Measurements from ENCODE around the gene RFLNA. TPM values are rescaled to one million over a fixed set of nuclear protein-coding genes. Genes with fewer than 3 reads are reported as not detected.

The RFLNA gene
- polyA plus RNA-seq (ENCODE audit: insufficient read length in 3 of 3): 1 to 10 TPM; 5.6 to 6.3 (median 6.1) TPM

DNA sequence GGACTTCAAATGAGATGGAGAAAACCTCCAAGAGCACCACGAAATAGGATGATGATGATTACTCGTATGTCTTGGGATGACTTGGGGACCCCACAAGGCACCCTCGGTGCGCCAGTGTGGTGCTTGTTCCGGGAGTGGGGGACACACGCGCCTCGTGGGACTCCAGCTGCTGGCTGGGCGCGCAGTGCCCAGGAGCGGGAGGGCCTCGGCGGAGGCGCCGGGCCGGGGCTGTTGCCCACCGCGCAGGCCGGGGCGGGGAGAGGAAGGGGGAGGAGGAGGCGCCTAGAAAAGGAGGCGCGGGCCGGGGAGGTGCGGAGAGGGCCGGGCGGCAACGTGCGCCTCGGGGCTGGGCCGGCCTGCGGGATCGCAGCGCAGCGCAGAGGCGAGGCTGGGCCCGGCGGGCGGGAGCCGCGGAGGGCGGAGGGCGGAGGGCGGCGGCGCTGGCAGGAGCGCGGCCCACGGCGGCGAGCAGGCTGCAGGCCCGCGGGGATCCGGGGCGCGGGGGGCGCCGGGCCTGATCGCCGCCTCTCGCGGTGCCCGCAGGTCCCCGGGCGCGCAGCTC lies at the start of gene RFLNA:
TSS of gene RFLNA (plus strand) at position 314 of the 562 bp plus-strand sequence. CDS start 337 bp downstream, outside the sequence.
- no peak for DNase-seq (ENCODE audit: low read depth in 3 of 3, low spot score in 2 of 3)

DNA sequence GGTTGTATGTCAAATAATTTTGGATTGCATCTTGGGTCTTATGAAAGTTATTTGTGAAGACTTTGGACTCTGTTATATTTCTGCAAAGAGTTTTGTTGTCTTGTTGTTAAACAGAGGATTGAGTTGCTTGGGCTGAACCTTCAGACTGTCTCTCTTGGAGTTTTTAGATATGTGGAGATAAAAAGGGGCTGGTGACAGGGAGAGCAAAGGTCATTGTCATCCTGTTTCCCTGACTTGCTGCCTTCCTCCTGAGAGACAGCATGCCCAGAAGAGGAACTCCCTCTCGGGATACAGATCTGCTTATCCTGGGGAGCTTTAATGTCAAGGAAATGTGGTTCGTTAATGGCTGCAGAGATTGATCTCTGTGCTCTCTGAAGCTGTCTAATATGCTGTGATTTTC lies 47.6 kb upstream of the RFLNA start:
- no peak for DNase-seq (ENCODE audit: low read depth in 3 of 3, low spot score in 2 of 3)

DNA sequence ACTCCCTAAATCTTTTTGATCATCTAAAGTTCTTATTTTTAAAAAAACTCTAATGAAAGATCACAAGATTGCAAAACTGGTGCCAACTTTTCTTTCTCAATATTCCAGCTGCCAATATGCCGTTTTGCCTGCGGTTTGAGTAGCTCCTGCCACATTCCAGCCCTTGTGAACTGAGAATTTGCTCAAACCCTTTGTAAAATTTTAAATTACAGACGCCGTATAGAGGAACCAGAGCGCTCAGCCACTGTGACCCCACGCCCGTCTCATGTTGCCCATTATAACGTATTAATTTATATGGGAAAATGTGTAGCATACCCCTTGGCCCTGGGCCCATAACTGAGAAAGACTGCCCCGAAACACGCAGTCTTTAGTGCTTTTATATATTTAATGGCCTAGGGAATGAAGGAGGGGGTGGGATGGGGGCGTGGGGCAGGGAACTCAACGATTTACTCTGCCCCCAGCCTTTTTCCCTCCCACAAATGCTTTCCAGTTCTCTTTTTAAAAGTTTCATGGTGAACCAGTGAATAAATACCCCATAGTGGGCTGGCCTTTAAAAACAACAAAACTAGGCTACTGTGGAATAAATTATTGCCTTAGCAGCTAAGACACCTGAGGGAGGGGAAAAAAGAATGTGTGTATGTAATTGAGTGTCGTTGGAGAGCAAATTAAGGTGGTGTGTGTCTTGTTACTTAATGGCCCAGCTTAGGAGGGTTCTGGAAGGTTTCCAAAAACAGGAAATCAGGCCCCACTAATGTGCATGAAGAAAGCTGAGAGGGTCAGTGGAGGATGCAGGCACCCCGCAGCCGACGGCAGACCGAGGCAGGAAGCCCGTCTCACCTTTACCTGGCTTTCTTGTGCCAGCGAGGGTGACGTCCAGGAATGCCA lies 45.7 kb upstream of the RFLNA start:
- no peak for DNase-seq (ENCODE audit: low read depth in 3 of 3, low spot score in 2 of 3)

- DNase-seq (ENCODE audit: low read depth in 3 of 3, low spot score in 2 of 3): no peak
These were observed 43.7 kb upstream of the RFLNA start for GRCh38 chr12:124251186-124251585.

GRCh38 chr12:124252964-124253363 lies 41.9 kb upstream of the RFLNA start:
- no peak for DNase-seq (ENCODE audit: low read depth in 3 of 3, low spot score in 2 of 3)

- DNase-seq (ENCODE audit: low read depth in 3 of 3, low spot score in 2 of 3): no peak
These were observed 40.8 kb upstream of the RFLNA start for GRCh38 chr12:124254126-124254525.

DNA sequence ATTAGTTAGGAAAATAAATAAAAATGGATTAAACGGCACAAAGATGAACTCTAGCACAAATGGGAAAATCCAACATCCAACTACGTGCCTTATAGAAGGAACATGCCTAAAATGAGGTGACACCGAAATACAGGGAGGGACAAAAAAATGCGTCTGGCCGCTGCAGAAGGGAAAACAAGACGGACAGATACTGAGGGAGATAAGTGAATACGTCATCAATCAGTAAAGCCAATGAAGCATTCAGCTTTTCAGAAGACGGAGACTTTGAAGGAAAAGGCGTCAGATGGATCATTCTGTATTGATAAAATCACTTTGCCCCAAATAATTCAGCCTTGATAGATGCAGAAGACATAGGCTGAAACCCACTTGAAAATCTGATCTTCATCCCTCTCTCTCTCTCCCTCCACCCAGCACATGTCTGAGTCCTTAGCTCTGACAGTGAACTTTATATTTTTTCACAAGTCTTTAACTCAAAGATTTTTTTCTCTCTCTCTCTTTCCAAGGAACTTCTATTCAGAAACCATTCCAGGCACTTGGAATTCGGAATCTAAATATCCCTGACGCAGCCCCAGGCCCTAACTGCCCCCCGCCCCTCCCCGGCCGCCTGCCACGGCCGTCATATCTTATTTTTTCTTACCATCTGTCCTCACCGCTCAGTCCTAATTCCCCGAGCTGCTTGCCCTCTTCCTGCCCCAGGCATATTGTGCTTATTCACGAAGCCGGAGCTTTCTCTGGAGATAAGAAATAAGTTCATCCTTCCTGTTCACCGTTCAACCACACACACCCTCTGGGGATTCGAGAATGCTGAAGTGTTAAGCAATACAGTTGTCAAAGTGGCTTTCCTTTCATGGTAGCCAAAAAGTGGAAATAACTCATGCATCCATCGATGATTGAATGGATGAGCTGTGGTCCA lies 35.5 kb upstream of the RFLNA start:
- DNase-seq (ENCODE audit: low read depth in 3 of 3, low spot score in 2 of 3): no peak

GRCh38 chr12:124261885-124262284 lies 33.0 kb upstream of the RFLNA start:
- DNase-seq (ENCODE audit: low read depth in 3 of 3, low spot score in 2 of 3): no peak

DNA sequence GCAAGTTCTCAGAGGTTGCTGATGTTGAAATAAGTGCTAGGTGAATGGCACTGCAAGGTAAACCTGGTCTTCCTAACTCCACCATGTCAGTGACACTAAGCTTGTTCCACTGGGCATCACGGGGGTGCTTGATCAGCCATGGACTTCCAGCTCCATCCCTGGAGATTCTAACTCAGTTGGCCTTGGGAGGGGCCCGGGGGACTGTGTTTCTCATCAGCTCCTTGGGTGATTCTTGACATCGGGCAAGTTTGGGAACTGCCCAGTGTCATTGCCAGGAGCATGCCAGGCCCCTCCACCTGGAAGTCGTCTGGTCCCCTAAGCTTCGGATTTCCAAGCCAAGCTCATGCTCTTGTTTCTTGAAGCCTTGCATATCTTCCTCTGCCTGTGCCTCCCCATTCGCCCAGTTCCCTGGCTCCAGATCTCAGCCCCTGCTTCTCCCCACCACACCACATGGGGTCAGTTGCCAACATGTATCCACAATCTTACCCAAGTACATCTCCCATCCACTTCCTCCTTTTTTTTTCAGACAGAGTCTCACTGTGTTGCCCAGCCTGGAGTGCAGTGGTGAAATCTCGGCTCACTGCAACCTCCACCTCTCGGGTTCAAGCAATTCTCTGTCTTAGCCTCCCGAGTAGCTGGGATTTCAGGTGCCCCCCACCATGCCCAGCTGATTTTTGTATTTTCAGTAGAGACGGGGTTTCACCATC lies 30.7 kb upstream of the RFLNA start:
- no peak for DNase-seq (ENCODE audit: low read depth in 3 of 3, low spot score in 2 of 3)

- DNase-seq (ENCODE audit: low read depth in 3 of 3, low spot score in 2 of 3): no peak
These were observed 30.0 kb upstream of the RFLNA start for GRCh38 chr12:124264879-124265278.

DNA sequence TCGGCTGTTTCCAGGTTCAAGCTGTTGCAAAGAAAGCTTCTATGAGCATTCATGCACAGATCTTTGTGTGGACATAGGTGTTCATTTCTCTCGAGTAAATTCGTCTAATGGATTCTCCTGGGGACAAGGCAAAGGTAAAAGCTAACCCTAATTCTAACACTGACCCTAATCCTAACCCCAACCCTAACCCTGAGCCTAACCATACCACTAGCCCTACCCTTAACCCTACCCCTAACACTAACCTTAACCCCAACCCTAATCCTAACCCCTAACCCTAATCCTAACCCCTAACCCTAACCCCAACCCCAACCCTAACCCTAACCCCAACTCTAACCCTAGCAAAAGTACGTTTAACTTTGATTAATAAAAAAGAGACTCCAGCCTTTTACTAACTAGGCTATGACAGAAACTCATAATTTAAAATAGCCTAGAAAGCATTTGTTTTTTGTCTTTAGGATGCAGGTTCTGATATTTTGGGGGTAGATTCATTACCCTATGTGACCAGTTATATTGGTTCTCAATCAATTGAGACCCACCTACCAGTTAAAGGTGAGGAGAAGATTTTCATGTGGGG lies 27.6 kb upstream of the RFLNA start:
- DNase-seq (ENCODE audit: low read depth in 3 of 3, low spot score in 2 of 3): no peak

- DNase-seq (ENCODE audit: low read depth in 3 of 3, low spot score in 2 of 3): no peak
These were observed 24.2 kb upstream of the RFLNA start for GRCh38 chr12:124270671-124271070.

DNA sequence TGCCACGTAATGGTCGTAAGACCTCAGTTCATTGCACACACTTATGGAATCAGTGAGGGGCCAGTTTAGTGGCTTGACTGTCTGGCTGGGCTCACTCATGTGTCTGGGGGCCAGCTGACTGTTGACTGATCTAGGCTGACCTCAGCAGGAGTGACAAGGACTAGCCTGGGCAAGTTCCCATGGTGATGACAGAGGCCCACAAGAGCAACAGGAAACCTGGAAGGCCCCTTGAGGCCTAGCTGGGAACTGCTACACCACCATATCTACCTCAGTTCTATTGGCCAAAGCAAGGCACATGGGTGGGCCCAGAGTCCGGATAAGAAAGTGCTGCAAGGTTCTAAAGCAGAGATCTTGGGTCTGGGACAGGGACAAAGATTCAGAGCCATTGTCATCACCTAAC lies 21.3 kb upstream of the RFLNA start:
- DNase-seq (ENCODE audit: low read depth in 3 of 3, low spot score in 2 of 3): no peak

- DNase-seq (ENCODE audit: low read depth in 3 of 3, low spot score in 2 of 3): no peak
These were observed 18.6 kb upstream of the RFLNA start for GRCh38 chr12:124276337-124276736.

DNA sequence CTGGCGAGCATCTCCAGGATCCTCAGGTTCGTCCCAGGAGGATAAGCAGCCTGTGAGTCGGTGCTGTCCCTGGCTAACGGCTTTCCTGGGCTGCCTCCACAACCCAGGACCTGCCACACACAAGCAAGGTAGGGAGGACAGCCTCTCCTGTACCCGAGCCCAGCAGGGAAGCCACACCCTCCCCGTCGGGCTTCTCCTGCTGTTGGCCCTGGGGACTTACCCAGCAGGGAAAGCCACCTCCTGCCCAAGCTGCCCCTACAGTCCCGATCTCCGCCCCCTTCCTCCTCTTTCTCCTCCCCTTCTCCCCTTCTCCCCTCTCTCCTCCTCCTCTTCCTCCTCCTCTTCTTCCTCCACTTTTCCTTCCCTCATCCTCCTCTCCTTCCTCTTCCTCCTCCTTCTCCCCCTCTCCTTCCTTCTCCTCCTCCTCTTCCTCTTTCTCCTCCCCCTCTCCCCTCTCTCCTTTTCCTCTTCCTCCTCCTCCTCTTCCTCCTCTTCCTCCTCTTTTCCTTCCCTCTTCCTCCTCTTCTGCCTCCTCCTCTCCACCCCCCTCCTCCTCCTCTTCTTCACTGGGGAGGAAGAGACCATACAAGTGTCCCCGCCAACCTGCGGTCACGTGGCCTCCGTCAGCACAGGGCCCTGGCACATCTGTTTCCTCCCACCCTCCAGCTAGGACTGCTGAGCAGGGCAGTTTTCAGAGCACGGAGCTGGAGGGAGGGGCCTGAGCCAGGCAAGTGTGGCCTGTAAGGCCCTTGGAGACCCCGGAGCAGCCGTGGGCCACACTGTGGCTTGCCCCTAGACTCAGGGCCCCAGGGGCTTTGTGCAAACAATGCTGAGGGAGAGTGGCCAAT lies 17.3 kb upstream of the RFLNA start:
- no peak for DNase-seq (ENCODE audit: low read depth in 3 of 3, low spot score in 2 of 3)

DNA sequence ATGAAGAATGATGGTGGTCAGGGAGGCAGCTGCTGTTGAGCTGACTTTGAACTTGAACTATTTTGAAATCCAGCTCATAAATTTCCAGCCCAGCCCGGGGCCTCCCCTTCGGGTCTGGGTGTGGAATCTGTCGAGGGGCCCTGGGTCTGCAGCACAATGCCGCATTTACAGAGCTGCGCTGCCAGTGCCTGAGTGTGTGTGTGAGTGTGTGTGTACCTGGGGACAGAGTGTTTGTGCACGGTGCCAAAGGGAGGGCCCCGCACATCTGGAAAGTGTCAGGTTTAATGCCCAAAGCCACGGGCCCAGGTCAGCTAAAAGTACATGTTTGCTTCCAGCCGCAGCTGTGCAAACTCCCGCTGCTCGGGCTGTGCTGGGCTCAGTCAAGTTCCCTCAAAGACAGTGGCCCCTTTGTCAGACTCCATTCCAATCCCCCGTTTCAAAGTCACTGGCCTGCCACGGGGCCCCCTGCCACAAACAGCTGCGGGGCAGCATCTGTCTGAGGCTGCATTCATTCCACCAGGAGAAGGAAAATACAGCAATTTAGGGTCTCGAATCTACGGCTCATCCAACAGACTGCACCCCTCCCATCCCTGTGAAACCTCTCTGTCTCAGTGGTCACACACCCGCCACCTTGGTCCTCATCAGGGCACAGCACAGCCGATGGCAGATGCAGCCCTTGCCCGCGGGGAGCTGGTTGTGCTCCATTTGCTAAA lies 16.3 kb upstream of the RFLNA start:
- no peak for DNase-seq (ENCODE audit: low read depth in 3 of 3, low spot score in 2 of 3)

DNA sequence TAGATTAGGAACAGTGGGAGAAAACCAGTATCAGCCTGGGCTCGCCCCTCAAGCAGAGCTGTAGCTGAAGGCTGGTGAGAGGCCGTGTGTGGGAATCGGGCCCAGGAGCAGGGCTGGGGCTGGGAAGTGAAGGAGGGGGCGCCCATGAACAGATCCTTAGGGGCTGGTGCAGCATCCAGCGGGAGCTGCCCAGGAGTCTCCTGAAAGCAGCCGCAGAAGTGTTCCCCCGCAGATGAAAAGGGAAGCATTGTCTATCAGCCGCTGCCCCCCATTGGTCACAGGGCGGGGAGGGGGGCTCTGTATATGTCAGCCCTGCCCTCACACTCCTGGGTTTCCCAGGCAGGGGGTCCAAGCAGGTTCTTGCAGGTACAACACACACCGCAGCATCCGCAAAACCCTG lies 15.6 kb upstream of the RFLNA start:
- no peak for DNase-seq (ENCODE audit: low read depth in 3 of 3, low spot score in 2 of 3)

DNA sequence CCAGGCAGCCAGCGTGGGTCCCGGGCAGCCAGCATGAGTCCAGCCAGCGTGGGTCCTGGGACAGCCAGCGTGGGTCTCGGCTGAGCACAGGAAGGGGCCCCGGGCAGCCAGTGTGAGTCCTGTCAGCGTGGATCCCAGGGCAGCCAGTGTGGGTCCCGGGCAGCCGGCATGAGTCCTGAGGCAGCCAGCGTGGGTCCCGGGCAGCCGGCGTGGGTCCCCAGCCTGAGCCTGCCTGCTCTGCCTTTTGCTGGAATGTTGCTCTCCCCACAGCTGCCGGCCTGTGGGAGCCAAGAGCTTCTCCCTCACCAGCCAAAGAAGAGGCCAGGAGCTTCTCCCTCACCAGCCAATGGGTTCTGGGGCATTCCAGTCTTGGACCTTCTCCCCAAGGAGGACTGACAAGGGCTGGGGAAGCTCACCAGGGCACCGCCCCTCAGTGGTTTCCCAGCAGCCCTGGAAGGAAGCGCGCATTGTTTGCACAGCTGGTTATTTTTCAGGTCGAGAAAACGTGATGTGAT lies 15.0 kb upstream of the RFLNA start:
- no peak for DNase-seq (ENCODE audit: low read depth in 3 of 3, low spot score in 2 of 3)
